HPDE6-E6E7 (cell line): ENCODE measurements around the gene PTPN9.

Experiments used
- DNase-seq: peaks from one replicate; pipeline ENCODE4 v3.0.0; 2011; ENCODE audit warnings: missing footprints; ENCODE audit errors: extremely low spot score

The PTPN9 gene

DNA sequence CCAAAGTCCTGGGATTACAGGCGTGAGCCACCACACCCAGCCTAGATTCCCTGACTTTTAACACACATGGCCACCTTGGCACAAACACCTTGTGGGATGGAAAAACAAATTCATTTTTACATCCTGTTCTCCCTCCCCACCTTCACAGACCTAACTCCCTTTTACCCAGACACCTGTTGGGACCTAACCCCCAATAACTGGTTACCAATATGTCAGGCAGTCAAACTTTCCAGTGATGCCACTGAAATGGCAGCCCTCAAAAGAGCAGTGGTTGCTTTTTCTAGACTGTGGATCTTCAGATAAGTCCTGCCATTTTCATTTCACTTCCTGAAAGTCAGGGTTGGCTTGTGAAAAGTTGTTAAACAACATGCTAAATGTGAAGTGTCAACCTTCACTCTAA is 162.5 kb downstream of the PTPN9 start:
- DNase-seq = no peak
